ENCODE results near the gene RITA1.

GRCh38 chr12:113171543-113171942 is 14.0 kb upstream of the RITA1 start:
- no peak for TF ChIP-seq CTCF (IDR thresholded peaks at IDR 0.05; ENCODE audit: low read depth, low read length)
- no peak for TF ChIP-seq EZH2phosphoT487 (IDR thresholded peaks at IDR 0.05; ENCODE audit: low read depth)

All from OCI-LY3 (cell line).